Testis (tissue), 3 donors: Measurements from ENCODE around the gene DPH6. TPM values are rescaled to one million over a fixed set of nuclear protein-coding genes. Genes with fewer than 3 reads are reported as not detected.

Source experiments
- DNase-seq: peaks from one replicate; pipeline ENCODE4 v3.0.0-alpha.2; 2019
- H3K27ac ChIP-seq, 2 donors: fragments of 200-600 bp; sonication (generic); one replicate each; pipeline ENCODE4 v1.5.1; 2019
- H3K27me3 ChIP-seq: fragments of 200-600 bp; sonication (generic); one replicate; pipeline ENCODE4 v1.5.1; 2019
- H3K36me3 ChIP-seq: fragments of 200-600 bp; sonication (generic); one replicate; pipeline ENCODE4 v1.5.1; 2017; ENCODE audit warnings: low read depth; ENCODE audit errors: missing control alignments
- H3K4me1 ChIP-seq: fragments of 200-600 bp; sonication (generic); one replicate; pipeline ENCODE4 v1.5.1; 2019
- H3K4me3 ChIP-seq, 2 donors: fragments of 200-600 bp; sonication (generic); one replicate each; pipeline ENCODE4 v1.5.1; 2017 to 2019
- H3K9me3 ChIP-seq: fragments of 200-600 bp; sonication (generic); one replicate; pipeline ENCODE4 v1.5.1; 2017
- CTCF ChIP-seq, 3 experiments: fragments of 450-650 bp in 2 of 3; fragments of 200-600 bp in 1 of 3; sonication (generic) in 1 of 3; IDR thresholded peaks; one replicate each; pipeline ENCODE4 v1.5.1; 2016 to 2019; ENCODE audit warnings: antibody characterized with exemption in 3 of 3, mild to moderate bottlenecking in 2 of 3, moderate library complexity in 1 of 3
- POLR2A ChIP-seq: fragments of 450-650 bp; IDR thresholded peaks from one replicate; pipeline ENCODE4 v1.6.1; 2017; ENCODE audit warnings: antibody characterized with exemption, mild to moderate bottlenecking, moderate library complexity
- intact Hi-C: fragments of 100-400 bp; cut with DNase I; formaldehyde crosslinking; loops from one replicate; pipeline ENCODE4 v1.15.1; 2023; ENCODE audit warnings: low total_unique reads
- microRNA-seq, 2 donors: library from miRNA; unstranded; fragments of <30 nt; microRNA quantifications; one replicate each; pipeline ENCODE4, GENCODE V29; 2016; ENCODE audit warnings: borderline number of aligned reads in 2 of 2, borderline replicate concordance in 1 of 2
- polyA plus RNA-seq: library from polyadenylated mRNA; stranded (reverse); fragments of 350-450 nt; fragmentation: Illumina TruSeq; extraction: RNeasy Lipid Tissue Mini Kit (QIAGEN cat#74804); gene quantifications from one replicate; pipeline ENCODE4 v1.2.3, GENCODE V29; 2014; ENCODE audit warnings: low read depth, low replicate concordance; ENCODE audit not compliant: insufficient read depth
- small RNA-seq, 2 donors: library from RNA; depleted of rRNA; stranded (forward); fragments of <200 nt; gene quantifications; one replicate each; pipeline ENCODE3, GENCODE V24; 2016
- total RNA-seq, 2 donors: library from RNA; depleted of rRNA; stranded (reverse); fragments of >200 nt; gene quantifications; one replicate each; pipeline ENCODE4 v1.2.3, GENCODE V29; 2016

DPH6 gene
- total and polyA plus RNA-seq, 3 donors from 2014 or later, result 11.6 to 37.2 (median 30.8) TPM

GRCh38 chr15:35320911-35321310 is 225.1 kb downstream of the DPH6 start:
- TF ChIP-seq POLR2A (no peak), CTCF (IDR thresholded peaks at IDR 0.05) (no peak)
- Histone ChIP-seq H3K27me3 (no peaks in the 10 kb centered on the region), H3K9me3 (no peaks in the 10 kb centered on the region), H3K4me1 (no peaks in the 10 kb centered on the region), H3K4me3 (no peak overlapping the region), H3K27ac (no peak overlapping the region), H3K36me3 (no peaks in the 10 kb centered on the region)
- intact Hi-C loops, result no loop called here
- no peak for DNase-seq

Small RNA genes lying within 50 kb of the gene (microRNA-seq; reads per million reads assigned to microRNA genes)
- 0 reads per million in 2 donors for gene MIR3942

Small RNA genes lying within 50 kb of the gene (small RNA-seq; reads per million reads assigned to genes)
- 0 reads per million in 2 donors for gene AC019288.1
- gene MIR3942, result 0 to 0.09 reads per million in 2 donors
